ENCODE results near the gene AP4B1. TPM values are rescaled to one million over a fixed set of nuclear protein-coding genes. Genes with fewer than 3 reads are reported as not detected.
A peak's percentile ranks its signal among the peaks of the same experiment; 100 is the strongest.

The AP4B1 gene
- total and polyA plus RNA-seq, 9 of the 15 experiments (the other 6 are each of a cell fraction or from before 2014, with no cell fraction given), result 15.8 to 36.5 (median 24.6) TPM

DNA sequence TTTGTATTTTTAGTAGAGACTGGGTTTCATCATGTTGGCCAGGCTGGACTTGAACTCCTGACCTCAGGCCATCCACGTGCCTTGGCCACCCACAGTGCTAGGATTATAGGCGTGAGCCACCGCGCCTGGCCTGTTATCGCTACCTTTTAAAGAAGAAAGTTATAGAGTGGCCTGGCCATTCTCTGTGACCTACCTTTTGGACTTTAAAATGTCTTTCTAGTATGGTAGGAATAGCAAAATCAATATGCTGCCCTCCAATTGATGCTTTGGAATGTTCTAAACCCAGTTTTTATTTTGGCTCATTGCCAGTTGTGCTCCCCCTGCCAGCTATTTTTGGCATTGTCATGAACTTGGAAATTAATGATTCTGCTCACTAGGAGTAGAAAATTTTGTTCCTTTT is 44.4 kb upstream of the AP4B1 start (continued):
- TF ChIP-seq, protein P1, sequence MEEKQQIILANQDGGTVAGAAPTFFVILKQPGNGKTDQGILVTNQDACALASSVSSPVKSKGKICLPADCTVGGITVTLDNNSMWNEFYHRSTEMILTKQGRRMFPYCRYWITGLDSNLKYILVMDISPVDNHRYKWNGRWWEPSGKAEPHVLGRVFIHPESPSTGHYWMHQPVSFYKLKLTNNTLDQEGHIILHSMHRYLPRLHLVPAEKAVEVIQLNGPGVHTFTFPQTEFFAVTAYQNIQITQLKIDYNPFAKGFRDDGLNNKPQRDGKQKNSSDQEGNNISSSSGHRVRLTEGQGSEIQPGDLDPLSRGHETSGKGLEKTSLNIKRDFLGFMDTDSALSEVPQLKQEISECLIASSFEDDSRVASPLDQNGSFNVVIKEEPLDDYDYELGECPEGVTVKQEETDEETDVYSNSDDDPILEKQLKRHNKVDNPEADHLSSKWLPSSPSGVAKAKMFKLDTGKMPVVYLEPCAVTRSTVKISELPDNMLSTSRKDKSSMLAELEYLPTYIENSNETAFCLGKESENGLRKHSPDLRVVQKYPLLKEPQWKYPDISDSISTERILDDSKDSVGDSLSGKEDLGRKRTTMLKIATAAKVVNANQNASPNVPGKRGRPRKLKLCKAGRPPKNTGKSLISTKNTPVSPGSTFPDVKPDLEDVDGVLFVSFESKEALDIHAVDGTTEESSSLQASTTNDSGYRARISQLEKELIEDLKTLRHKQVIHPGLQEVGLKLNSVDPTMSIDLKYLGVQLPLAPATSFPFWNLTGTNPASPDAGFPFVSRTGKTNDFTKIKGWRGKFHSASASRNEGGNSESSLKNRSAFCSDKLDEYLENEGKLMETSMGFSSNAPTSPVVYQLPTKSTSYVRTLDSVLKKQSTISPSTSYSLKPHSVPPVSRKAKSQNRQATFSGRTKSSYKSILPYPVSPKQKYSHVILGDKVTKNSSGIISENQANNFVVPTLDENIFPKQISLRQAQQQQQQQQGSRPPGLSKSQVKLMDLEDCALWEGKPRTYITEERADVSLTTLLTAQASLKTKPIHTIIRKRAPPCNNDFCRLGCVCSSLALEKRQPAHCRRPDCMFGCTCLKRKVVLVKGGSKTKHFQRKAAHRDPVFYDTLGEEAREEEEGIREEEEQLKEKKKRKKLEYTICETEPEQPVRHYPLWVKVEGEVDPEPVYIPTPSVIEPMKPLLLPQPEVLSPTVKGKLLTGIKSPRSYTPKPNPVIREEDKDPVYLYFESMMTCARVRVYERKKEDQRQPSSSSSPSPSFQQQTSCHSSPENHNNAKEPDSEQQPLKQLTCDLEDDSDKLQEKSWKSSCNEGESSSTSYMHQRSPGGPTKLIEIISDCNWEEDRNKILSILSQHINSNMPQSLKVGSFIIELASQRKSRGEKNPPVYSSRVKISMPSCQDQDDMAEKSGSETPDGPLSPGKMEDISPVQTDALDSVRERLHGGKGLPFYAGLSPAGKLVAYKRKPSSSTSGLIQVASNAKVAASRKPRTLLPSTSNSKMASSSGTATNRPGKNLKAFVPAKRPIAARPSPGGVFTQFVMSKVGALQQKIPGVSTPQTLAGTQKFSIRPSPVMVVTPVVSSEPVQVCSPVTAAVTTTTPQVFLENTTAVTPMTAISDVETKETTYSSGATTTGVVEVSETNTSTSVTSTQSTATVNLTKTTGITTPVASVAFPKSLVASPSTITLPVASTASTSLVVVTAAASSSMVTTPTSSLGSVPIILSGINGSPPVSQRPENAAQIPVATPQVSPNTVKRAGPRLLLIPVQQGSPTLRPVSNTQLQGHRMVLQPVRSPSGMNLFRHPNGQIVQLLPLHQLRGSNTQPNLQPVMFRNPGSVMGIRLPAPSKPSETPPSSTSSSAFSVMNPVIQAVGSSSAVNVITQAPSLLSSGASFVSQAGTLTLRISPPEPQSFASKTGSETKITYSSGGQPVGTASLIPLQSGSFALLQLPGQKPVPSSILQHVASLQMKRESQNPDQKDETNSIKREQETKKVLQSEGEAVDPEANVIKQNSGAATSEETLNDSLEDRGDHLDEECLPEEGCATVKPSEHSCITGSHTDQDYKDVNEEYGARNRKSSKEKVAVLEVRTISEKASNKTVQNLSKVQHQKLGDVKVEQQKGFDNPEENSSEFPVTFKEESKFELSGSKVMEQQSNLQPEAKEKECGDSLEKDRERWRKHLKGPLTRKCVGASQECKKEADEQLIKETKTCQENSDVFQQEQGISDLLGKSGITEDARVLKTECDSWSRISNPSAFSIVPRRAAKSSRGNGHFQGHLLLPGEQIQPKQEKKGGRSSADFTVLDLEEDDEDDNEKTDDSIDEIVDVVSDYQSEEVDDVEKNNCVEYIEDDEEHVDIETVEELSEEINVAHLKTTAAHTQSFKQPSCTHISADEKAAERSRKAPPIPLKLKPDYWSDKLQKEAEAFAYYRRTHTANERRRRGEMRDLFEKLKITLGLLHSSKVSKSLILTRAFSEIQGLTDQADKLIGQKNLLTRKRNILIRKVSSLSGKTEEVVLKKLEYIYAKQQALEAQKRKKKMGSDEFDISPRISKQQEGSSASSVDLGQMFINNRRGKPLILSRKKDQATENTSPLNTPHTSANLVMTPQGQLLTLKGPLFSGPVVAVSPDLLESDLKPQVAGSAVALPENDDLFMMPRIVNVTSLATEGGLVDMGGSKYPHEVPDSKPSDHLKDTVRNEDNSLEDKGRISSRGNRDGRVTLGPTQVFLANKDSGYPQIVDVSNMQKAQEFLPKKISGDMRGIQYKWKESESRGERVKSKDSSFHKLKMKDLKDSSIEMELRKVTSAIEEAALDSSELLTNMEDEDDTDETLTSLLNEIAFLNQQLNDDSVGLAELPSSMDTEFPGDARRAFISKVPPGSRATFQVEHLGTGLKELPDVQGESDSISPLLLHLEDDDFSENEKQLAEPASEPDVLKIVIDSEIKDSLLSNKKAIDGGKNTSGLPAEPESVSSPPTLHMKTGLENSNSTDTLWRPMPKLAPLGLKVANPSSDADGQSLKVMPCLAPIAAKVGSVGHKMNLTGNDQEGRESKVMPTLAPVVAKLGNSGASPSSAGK (IDR thresholded peaks at IDR 0.05), result peak; percentile 78
- TF ChIP-seq ZNF124 (CRISPR knock-in tag; IDR thresholded peaks at IDR 0.05), result no peak
- TF ChIP-seq, protein P2, sequence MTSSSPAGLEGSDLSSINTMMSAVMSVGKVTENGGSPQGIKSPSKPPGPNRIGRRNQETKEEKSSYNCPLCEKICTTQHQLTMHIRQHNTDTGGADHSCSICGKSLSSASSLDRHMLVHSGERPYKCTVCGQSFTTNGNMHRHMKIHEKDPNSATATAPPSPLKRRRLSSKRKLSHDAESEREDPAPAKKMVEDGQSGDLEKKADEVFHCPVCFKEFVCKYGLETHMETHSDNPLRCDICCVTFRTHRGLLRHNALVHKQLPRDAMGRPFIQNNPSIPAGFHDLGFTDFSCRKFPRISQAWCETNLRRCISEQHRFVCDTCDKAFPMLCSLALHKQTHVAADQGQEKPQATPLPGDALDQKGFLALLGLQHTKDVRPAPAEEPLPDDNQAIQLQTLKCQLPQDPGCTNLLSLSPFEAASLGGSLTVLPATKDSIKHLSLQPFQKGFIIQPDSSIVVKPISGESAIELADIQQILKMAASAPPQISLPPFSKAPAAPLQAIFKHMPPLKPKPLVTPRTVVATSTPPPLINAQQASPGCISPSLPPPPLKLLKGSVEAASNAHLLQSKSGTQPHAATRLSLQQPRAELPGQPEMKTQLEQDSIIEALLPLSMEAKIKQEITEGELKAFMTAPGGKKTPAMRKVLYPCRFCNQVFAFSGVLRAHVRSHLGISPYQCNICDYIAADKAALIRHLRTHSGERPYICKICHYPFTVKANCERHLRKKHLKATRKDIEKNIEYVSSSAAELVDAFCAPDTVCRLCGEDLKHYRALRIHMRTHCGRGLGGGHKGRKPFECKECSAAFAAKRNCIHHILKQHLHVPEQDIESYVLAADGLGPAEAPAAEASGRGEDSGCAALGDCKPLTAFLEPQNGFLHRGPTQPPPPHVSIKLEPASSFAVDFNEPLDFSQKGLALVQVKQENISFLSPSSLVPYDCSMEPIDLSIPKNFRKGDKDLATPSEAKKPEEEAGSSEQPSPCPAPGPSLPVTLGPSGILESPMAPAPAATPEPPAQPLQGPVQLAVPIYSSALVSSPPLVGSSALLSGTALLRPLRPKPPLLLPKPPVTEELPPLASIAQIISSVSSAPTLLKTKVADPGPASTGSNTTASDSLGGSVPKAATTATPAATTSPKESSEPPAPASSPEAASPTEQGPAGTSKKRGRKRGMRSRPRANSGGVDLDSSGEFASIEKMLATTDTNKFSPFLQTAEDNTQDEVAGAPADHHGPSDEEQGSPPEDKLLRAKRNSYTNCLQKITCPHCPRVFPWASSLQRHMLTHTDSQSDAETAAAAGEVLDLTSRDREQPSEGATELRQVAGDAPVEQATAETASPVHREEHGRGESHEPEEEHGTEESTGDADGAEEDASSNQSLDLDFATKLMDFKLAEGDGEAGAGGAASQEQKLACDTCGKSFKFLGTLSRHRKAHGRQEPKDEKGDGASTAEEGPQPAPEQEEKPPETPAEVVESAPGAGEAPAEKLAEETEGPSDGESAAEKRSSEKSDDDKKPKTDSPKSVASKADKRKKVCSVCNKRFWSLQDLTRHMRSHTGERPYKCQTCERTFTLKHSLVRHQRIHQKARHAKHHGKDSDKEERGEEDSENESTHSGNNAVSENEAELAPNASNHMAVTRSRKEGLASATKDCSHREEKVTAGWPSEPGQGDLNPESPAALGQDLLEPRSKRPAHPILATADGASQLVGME (CRISPR knock-in tag; IDR thresholded peaks at IDR 0.05), result no peak
- no peak for TF ChIP-seq PCBP2 (IDR thresholded peaks at IDR 0.05; ENCODE audit: low read depth, low read length, poor library complexity, severe bottlenecking)
- no peak for TF ChIP-seq NRF1 (conservative IDR thresholded peaks at IDR 0.05 in 1 of 2, IDR thresholded peaks at IDR 0.05 in 1 of 2)
- peak; percentile 67; the same call in 1 of the 2 replicates for TF ChIP-seq DMBX1 (CRISPR knock-in tag; IDR thresholded peaks at IDR 0.05; ENCODE audit: borderline replicate concordance)
- TF ChIP-seq, protein P3, sequence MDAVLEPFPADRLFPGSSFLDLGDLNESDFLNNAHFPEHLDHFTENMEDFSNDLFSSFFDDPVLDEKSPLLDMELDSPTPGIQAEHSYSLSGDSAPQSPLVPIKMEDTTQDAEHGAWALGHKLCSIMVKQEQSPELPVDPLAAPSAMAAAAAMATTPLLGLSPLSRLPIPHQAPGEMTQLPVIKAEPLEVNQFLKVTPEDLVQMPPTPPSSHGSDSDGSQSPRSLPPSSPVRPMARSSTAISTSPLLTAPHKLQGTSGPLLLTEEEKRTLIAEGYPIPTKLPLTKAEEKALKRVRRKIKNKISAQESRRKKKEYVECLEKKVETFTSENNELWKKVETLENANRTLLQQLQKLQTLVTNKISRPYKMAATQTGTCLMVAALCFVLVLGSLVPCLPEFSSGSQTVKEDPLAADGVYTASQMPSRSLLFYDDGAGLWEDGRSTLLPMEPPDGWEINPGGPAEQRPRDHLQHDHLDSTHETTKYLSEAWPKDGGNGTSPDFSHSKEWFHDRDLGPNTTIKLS (IDR thresholded peaks at IDR 0.05; ENCODE audit: borderline replicate concordance, low read depth), result 0 out of 2 replicates have a peak, but pooled peaks have one; percentile 42
- TF ChIP-seq ZNF785 (CRISPR knock-in tag; IDR thresholded peaks at IDR 0.05), result no peak

Measured in K562 (cell line).